NCI-H345 treated with DMSO at 0.1 percent for 48 hours (cell line): ENCODE measurements around the gene SPATA9.
A peak's percentile ranks its signal among the peaks of the same experiment; 100 is the strongest.

Experiments
- DNase-seq: peaks from one replicate; lab custom pipeline; 2025; ENCODE audit not compliant: unreplicated experiment; lab: John Stamatoyannopoulos, UW

Gene SPATA9, protein sequence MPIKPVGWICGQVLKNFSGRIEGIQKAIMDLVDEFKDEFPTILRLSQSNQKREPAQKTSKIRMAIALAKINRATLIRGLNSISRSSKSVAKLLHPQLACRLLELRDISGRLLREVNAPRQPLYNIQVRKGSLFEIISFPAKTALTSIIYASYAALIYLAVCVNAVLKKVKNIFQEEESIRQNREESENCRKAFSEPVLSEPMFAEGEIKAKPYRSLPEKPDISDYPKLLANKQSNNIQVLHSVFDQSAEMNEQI

DNA sequence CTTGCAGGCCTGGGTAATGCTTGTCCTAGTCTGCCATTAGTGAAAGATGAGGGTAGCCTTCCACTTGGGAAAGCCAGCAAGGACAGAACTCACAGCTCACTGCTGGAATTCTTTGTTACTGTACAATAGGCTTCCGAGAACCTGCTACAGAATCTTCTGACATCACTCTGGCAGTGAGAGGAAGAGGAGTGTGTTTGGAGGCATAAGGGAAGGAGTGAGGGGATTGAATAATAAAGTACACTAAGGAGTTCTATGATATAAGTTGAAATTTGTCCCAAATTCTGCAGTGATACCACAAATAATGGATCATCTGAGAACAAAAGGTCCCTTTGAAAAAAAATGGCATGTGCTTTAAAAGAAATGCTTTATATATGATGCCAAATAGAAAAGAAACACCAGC is at the start of gene SPATA9:
SPATA9 (minus strand) TSS at position 101 of the 400 bp plus-strand sequence. CDS start 137 bp downstream, outside the sequence.
- DNase-seq, result no peak

DNA sequence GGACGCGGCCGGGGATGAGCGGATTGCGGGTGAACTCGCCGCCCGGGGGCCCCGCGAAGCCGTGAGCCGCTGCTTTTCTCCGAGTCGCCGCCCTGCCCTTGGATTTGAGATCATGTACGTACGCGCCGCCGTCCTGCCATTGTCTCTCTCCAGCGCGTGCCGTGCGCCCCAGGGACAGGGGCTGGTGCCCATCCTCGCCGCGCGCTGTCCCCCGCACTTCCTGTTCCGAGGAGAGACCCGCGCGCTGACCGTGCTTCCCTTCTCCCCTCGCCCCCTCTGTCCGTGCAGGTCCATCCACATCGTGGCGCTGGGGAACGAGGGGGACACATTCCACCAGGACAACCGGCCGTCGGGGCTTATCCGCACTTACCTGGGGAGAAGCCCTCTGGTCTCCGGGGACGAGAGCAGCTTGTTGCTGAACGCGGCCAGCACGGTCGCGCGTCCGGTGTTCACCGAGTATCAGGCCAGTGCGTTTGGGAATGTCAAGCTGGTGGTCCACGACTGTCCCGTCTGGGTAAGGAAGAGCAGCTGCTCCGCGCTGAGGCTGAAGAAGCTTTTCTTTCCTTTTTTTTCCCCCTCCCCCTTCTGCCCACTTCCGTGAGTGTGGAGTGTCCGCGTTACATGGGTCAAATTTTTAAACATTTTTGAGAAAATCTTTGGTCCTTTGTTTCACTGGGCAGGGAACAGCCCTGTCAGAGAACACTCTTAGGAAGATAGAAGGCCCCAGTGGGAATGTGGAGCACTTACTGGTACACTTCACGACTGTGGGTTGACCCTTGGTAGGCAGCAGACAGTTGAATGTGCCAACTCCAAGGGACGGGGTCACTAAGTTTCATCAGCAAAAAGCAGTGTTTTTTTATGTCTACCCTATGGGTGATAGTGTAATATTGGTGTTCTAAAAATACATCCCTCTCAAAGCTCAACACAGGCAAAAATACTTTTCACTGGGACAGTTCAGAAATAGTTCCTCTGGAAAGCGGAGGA is 49.1 kb upstream of the SPATA9 start:
- DNase-seq, result no peak

DNA sequence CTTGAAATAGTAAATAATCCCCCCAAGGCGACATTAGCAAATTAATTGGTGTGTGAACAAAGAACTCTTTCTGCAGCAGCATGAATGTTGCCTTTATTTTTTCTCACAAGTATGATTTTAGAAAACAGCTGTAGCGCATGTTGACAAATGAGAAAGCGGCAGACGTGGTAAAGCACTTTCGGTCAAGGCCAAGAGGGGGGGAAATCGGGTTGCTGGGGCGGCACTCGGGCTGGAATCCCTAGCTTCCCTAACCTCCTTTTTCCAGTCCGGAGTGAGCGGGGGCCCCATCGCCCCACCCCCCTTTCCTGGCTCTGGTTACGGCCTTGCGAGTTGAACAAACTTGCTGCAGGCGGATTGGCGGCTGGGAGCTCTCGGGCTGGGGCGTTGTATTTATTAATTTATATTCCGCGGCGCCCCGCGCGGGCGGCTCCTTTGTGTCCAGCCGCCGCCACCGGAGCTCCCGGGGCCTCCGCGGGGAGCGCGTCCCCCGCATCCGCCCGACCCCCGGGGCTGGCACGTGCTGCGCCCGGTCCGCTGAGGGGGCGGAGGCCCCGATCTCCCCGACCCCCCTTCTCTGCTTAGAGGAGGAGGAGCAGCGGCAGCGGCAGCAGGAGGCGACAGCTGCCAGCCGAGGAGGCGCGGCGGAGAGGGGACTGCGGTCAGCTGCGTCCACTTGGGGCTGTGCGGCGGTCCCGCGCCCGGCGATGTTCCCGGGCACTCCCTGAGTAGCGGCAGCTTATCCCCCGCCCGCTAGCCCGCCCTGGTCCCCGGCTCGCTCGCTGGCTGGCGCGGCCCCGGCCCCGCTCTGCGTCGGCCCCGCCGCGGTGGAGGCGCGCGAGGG is 48.2 kb upstream of the SPATA9 start, which contains the start of gene RHOBTB3:
RHOBTB3 (plus strand) TSS at position 607 of the 841 bp plus-strand sequence. CDS start 347 bp downstream, outside the sequence.
- peak; percentile 78 for DNase-seq

DNA sequence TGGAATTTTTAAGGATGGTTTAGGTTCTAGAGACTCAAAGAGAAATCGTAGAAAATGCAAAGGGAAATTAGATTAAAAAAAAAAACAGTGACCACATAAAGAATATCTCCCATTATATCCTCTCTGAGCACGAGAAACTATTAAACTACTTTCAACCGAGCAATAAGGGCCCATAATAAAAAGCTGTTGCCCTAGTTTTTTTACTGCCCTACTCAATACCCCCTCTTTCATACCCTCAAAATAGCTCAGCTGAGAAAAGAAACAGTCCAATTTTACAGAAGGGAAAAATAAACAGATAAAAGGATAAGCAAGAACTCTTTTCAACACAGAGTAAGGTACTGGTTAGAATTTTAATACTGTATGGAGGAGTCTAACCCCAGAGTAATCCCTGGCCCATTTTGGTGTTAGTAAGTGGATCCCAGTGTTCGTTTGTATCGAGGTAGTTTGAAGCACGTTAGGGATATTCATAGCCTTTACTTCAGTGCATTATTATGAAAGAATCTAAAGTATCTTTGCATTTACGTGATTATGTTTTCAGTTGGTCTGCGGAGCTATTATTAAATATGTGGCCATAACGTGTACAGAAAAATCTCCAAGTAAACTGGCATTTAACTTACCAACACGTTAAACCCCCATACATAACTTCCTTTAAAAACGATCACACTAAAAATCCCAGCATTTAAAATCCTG is 47.4 kb upstream of the SPATA9 start:
- DNase-seq, result no peak

DNA sequence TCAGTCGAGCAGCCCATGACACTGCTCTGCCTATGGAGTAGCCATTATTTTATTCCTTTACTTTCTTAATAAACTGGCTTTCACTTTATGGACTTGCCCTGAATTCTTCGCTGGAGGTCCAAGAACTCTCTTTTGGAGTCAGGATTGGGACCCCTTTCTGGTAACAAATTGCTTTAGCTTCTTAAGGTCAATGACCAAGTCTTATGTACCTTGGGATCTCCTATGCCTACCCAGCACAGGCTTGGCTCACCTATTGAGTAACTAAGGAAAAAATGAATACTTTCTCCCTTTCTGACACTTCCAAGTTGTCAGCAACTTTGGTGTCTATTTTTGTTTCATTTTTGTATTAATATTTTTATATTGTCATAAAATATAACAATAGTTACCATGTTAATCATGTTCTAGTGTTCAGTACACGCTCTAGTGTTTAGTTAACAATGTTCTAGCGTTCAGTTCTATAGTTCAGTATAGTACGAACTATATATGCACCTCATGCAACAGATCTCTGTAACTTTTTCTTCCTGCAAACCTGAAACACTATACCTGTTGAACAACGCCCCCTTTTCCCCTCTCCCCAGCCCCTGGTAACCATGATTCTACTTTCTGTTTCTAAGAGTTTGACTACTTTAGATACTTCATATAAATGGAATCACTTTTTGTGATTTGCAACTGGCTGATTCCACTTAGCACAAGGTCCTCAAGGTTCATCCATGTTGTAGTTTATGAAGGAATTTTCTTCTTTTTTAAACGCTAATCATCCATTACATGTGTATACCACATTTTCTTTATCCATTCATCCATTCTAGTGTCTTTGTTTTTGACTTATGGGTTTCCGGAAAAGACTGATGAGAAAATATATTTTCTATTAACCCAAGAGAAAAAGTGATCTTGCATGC is 46.6 kb upstream of the SPATA9 start:
- no peak for DNase-seq

DNA sequence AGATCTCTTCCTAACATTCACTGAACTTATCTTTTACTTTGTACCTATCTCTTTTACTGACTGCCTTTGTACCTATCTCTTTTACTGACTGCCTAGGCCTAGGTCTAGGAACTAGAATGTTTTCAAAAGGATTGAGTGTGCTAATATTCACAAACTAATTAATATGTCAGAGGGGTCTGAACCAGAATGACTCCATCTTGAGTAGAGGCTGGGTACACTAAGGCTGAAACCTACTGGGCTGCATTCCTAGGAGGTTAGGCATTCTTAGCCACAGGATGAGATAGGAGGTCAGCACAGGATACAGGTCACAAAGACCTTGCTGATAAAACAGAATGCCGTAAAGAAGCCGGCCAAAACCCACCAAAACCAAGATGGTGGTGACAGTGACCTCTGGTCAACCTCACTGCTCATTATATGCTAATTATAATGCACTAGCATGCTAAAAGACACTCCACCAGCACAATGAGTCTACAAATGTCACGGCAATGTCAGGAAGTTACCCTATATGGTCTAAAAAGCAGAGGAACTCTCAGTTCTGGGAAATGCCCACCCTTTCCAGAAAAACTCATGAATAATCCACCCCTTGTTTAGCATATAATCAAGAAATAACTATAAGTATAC is 45.8 kb upstream of the SPATA9 start:
- no peak for DNase-seq

DNA sequence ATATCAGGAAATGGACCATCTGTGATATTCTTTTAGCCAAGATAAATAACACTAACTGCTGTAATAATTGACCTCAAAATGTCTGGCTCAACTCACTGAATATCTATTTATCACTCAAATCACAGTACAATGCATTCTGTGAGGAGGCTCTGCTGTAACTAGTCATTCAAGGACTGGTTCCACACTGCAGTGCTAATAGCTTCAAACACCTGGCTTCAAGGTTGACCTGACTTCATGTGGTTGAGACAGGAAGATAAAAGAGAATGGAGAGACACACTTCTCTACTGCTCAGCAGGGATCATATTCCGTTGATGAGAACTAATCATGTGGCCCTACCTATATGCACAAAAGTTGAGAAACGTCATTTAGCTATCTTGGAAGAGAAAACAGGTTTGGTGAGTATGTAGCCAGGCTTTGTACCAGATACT is 45.0 kb upstream of the SPATA9 start:
- DNase-seq, result peak; percentile 76

DNA sequence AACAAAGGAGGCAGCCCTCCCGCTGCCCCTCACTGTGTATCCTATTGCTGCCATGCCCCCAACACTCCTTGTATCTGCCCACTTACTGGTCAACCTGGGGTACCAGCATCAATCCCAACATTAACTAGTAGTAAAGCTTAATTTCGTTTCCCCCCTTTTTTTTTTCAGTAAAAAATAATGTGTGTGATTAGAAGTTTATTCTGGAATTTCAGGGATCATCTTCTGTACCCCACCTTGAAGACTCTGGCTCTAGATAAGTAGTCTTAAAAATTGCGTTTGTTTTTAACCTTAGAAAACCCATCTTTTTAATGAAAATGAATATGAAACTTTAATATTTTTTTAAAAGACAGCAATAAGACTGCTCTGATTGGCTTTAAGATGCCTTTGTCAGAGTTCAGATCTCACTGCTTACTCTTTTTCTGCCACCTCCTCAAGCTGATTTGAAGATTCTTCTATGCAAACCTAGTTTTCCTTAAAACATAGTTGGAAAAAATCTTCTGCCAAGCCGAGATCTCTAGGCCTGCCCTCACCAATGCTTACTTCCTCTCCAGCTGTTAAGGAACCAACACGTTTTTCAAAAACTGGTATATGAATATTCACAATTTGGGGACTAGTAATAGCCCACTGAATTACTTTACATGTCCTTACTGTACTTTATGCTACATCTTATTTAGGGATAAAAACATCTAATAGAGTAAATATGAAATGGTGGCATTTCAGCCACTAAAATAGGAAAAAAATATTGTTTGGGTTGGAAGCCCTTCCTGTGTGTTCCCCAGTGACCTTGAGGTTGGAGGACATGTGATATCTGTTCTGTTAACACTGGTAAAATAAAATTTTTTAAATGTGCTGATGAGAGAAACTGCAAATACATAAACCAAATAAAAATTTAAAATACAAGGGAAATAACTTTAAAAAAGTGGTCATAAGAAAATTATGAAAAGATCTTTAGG is 44.3 kb upstream of the SPATA9 start:
- no peak for DNase-seq

DNA sequence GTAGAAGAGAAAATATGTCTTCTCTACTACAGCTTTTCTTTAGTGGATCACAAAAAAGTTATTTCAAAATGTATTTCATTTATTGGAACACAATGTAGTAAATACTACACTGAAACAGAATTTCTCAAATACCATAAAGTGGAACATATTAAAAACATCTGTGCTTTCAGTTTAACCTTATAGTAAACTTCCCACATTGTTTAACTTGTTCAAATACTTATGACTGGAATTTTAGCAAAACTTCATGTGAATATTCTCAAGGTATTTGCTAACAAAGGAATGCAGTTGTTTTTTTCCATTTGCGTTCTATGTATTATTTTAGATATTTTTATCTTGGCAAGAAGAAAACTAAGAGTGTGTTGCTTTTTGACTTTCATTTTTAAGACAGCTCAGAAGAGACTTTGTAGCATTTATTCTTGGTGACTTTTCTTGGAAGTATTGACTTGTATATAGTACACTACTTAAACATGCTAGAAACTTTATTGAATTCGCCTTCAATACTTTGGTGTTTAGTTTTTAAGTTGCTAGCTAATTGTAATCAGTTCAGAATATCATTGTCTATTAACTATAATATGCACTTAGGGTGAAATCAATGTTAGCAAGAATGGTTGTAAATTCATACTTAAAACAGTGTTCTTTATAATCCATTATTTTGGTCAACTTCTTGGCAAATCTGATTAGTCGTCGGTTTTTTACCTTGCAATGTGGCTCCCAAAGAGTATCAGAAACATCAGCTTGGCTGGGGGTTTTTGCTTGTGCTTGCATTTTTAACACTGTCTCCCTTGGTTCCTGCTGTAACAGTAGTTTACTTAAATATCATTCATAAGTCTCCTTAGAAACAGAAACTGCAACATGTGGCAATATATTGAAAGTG is 43.4 kb upstream of the SPATA9 start:
- no peak for DNase-seq

DNA sequence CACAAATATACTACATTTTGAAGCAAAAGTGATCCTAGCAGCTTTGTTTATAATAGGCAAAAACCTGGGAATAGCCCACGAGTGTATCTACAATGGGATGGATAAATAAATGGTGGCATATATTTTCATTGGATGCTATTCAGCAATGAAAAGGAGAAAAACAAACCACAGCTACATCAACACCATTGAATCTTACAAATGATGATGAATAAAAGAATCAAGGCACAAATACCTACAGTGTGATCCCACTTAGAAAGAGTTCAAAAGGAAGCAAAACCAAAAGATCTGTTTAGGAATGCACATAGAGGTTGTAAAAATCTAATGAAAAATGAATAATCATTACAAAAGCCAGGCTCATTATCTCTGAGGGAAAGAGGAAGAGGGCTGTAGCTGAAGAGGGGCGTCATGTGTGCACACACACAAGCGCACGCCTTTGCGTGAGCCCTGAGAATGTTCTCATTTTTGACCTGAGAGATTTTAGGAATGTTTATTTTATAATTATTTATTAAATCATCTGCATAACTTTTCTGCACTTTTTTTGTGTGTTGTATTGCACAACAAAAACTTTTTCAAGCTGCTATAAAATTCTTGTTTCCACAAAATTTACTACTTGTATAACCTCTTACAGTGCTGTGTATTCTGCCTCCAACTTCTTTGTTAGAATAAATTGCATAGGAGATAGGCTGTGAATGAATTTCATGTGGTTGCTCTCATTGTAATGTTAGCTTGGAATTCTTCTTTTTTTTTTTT is 42.5 kb upstream of the SPATA9 start:
- no peak for DNase-seq

DNA sequence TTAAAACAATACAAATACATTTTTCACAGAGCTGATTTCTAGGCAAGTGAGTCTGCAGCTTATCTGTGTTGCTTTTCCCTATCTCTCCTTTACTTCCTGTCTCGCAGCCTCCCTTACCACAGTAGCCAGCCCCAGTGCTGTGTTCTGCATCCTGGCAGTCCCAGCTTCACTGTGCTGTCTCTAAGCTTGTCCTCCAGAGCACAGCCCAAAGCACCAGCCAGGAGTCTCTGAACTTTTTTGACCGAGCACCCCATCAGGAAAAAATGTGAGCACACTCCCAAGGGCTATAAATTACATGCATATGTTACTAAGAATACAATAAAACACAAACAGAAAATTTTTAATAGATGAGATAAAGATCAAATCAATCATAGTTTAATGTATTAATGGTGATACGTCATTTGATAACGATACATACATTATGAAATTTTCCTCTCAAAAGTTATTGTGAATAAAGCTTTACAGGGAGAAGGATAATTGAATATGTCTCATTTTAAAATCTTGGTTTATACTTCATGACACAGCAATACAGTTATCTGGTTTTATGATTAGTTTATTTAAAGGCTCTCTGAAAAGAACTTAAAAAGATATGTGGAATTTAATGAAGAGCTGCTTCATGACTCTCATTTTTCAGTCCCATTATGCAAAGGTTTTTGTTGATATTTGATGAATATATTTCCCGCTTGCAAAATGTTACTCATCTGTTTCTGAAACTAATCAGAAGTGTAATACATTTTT is 41.0 kb upstream of the SPATA9 start:
- DNase-seq, result no peak

DNA sequence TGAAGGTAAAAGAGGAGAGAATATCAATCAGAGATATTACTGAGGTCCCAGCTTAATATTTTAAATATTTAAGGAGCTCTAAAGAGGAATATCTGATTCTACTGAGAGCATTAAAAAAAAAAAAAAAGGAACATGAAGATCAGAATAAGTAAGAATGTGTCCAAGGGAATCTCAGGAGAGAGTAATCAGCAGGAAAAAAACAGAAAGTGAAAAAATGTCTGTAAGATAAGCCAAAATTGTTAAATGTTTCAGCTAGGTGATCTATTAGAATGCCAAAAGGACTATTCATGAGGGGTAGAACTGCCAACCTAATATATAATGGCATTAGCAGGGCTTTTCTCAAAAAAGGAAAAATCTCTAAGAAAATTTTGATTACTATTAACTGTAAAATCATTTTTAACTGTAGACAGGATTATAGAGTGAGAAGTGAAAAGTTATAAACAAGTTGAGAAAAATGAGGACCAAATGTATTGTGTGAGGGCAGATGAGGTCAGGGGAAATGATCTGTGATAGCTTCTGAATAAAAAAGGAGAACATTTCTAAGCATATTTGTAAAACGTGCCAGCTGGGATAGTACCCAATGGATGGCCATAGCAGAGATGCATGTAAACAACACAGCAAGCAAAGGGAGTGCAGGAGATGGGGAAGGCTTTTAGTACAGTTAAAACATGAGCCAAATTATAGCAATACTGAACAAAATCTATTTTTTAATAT is 38.9 kb upstream of the SPATA9 start:
- no peak for DNase-seq

DNA sequence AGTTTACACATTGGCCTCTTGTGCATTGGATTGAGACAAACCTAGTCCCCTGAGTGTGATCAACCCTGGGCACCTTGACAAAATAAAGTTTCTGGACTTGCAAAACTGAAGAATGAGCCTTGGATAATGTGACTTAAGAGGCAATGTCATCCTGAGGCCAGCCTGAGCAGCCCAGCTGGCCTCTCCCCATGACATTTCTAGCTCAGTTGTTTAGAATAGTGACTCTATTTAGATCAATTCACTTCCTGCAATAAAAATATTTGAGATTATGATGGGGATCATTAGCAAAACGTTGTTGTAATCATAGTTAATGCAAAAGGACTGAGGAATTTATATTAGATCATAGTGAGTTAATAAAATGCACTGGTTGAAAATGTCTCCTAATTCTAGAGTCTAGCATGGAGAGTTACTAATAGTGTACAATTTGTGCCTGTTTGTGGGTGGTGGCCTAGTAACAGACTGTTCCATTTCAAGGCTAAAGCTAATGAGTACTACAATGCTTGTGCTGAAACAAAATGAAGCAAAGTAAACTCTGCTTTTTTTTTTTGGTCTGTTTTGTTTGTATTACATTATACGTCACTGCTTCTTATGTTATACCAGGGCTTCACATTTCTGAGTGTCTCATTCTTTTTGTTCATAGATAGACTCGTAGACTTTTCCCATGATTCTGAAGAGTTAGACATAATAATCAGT is 37.4 kb upstream of the SPATA9 start:
- no peak for DNase-seq

DNA sequence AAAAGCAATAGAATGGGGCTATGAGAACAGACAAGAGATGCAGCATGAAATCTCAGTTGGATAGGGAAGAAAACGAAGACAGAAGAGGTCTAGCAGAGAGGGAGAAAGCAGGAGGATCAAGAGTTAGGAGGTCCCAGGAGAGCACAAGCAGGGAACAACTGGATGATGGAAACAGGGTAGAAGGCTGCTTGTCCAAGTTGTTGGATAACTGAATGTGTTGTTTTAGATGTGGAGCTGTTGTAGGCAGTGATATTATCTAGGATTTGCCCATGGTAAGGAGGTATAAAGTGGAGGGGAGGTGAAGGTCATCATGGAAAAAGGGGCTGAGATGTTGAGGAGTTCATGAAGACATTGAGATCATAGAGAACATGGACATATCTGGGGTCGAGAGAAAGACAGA is 35.9 kb upstream of the SPATA9 start:
- no peak for DNase-seq
